ENCODE data around the gene CD34.

DNA sequence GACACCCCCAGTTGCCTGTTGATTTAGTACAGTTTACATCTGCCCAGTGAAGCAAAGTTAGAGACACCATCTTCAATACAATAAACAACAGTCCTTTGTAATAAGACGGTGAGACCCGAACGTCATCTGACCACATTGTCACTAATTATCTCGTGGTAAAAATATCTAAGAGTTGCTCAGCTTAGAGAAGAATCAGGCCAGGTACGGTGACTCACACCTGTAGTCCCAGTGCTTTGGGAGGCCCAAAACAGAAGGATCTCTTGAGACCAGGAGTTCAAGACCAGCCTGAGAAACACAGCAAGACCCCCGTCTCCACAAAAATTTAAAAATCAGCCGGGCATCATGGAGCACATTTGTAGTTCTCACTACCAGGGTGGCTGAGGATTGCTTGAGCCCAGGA, 53.5 kb downstream of the CD34 start:
- TF ChIP-seq, protein P1, sequence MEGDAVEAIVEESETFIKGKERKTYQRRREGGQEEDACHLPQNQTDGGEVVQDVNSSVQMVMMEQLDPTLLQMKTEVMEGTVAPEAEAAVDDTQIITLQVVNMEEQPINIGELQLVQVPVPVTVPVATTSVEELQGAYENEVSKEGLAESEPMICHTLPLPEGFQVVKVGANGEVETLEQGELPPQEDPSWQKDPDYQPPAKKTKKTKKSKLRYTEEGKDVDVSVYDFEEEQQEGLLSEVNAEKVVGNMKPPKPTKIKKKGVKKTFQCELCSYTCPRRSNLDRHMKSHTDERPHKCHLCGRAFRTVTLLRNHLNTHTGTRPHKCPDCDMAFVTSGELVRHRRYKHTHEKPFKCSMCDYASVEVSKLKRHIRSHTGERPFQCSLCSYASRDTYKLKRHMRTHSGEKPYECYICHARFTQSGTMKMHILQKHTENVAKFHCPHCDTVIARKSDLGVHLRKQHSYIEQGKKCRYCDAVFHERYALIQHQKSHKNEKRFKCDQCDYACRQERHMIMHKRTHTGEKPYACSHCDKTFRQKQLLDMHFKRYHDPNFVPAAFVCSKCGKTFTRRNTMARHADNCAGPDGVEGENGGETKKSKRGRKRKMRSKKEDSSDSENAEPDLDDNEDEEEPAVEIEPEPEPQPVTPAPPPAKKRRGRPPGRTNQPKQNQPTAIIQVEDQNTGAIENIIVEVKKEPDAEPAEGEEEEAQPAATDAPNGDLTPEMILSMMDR (conservative IDR thresholded peaks at IDR 0.05; ENCODE audit: low read length): no peak
- no peak for TF ChIP-seq EZH2phosphoT487 (IDR thresholded peaks at IDR 0.05; ENCODE audit: borderline replicate concordance, low read depth, low read length)
